ENCODE results near the gene NDRG4.

The NDRG4 gene

DNA sequence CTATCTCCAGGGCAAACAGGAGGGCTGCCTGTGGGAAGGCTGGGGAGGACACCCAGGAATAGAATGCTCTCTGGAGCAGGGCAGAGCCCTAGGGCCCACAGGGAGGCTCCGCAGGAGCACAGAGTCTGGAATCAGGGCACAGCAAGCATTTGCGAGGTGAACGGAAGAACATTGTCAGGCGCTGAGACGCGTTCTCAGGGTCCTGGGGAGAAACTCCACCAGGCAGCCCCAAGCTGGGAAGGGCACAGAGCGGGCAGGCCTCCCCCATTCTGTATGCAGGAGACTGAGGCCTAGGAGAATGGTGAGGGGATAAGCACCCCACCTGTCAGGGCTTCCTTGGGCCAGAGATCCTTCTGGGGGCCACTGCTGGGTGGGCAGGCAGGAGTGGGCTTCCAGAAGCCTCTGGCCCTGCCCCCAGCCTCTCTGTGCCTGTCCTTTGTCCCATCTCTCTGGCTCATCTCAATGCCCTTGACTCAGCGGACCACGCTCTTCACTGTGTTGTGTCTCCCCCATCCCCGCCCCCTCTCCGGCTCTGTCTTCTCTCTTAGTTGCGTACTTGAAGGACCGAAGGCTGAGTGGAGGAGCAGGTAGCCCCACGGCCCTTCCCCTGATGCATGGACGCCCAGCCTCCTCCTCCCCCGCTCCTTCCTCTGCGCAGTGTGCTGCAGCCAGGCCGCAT is 10.3 kb downstream of the NDRG4 start:
- DNase-seq: no peak

DNA sequence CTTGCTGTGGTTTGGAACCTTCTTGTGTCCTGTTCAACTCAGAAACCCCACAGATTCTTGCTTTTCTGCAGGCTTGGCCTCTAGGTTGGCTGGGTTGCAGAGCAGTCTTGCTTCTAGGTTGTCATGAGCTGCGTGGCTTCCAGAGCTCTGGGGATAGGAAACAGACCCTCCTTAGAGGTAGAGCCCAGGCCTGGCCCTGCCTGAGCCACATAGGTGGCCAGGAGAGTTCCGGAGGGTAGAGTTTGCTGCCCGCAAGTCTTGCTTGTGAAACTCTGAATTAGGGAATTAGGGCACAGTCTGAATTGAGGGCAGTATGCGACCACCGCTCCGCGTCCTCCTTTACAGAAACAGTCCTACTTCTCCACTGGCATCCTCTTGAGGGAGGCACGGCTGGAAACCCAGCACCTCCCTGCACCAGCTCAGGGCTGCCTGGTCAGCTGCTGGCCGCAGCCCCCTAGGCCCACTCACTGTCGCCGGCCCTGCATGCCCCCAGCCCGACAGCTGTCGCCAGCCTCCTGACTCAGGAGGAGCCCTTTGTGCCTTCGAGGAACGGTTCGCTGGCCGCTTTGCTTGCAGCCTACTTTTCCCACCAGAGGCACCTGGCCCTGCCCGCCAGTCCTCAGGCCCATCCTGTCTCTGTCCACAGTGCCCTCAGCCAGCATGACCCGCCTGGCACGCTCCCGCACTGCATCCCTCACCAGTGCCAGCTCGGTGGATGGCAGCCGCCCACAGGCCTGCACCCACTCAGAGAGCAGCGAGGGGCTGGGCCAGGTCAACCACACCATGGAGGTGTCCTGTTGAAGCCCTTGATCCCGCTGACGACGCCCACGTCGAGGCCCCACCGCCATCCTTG is 11.1 kb downstream of the NDRG4 start:
- no peak for DNase-seq

DNA sequence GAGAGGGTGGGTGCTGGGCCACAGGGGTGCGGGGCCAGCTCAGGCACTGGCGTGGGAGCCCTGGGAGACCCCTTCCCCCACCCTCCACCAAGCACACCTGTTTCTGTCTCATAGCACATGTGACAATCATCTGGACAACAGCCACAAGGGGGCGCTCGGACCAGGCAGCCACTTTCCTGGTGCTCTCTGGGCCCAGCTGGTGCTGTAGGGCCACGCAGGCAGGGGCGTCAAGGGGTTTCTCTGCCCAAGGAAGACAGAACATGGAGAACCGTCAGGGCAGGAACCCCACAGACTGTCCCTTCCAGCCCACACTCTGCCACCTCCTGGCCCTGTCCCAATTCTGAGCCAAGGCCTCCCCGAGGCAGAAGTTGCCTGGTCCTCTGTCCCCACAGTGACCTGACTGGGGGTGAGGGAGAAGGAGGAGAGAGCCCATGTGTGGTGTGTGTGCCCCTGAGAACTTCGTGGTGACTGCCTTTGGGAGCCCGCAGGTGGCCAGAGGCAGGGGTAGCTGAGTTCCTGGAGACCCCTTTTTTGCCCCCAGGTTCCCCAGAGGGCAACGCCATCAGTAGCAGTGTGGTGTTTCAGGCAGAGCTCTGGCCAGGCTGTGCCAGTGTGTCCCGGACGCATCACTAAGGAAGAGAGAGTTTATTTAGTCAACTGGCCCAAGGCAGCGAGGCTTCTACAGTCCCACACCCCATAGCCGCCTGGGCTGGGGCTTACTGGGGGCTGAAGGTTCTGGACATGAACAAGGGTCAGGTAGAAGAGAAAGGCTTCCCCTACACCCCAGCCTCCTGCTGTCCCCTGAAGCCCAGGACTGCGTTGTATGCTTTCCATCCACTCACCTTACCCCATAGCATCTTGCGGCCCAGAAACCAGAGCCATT is 12.2 kb downstream of the NDRG4 start:
- peak; percentile 38 for DNase-seq

DNA sequence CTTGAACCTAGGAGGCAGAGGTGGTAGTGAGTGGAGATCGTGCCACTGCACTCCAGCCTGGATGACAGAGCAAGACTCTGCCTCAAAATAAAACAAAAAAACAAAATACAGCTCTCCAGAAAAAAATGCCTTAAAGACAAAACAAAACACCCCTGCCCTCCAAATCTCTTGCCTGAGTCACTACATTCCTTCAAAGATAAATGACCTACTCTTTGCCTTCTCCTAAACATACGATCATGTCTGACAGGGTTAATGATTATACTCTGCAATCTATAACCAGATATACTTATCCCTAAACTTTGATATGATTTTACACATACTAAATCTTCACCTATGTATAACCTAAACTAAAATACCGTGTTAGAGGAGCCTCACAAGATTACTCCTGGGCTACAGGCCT is 13.9 kb downstream of the NDRG4 start:
- no peak for DNase-seq

DNA sequence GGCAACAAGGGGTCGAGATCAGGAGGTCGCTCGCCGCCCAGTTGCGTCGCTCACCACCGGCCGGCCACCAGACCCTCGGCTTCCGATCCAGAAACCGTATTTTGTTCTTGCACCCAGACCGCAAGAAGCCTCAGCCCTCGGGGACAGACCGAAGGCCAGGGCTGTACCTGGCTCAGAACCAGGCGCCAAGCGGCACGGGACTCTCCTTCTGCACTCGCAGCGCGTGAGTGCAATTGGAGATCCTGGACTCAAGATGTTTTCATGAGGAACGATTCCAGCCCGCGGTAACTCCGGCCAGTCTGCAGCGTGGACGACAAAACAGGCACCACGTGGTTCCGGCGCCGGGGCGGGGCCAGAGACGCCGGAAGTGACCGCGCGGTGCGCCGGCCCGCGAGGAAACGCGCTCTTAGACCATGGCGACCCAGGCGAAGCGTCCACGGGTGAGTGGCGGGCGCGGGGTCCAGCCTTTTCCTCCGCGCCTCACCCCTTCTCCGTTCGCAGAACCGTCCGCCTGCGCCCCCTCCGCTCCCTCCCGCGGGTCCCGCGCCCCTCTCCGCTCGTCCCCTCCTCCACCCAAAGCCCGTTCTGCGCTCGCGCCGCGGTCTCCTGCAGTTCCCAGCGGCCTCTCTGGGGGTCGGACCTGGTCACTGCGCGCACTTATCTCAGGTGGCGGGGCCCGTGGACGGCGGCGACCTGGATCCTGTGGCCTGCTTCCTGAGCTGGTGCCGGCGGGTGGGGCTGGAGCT is 15.4 kb downstream of the NDRG4 start, which contains the start of gene SETD6:
Gene SETD6, plus strand, starts transcription at position 393 of the 746 bp plus-strand sequence. Its CDS starts 21 bp downstream, at position 414.
- DNase-seq: peak; percentile 56

DNA sequence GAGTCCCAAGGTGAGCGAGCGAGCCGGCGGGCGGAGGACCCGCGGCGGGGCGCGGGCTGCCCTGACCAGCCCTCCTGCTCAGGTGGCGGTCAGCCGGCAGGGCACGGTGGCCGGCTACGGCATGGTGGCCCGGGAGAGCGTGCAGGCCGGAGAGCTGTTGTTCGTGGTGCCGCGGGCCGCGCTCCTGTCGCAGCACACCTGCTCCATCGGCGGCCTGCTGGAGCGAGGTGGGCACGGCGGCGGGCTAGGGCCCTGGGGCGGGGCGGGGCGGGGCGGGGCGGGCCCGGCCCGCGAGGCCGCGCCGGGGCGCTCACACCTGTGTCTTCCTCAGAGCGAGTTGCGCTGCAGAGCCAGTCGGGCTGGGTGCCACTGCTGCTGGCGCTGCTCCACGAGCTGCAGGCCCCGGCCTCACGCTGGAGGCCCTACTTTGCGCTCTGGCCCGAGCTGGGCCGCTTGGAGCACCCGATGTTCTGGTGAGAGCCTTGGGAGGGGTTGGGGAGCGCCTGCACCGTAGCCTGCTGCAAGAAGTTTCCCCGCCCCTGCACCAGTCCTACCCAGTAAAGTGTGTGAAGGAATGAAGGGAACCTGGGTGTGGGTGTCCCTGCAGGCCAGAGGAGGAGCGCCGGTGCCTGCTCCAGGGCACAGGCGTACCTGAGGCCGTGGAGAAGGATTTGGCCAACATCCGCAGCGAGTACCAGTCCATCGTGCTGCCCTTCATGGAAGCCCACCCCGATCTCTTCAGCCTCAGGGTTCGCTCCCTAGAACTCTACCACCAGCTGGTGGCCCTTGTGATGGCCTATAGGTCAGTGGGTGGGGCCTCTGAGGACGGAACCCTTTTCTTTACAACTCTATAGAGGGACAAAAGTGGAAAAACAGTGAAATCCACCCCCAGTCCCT is 16.2 kb downstream of the NDRG4 start:
- peak; percentile 37 for DNase-seq

DNA sequence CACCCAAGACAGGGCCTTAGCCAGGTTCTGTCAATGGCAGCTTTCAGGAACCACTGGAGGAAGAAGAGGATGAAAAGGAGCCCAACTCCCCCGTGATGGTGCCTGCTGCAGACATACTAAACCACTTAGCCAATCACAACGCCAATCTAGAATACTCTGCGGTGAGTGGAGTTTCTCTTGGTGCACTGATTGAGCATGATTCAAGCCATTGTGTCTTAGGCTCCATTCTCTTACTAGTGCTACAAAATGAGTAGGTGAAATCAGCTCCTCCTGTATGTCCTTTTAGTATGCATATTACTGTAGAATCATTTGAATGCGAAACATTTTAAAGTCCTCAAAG is 16.8 kb downstream of the NDRG4 start:
- no peak for DNase-seq

DNA sequence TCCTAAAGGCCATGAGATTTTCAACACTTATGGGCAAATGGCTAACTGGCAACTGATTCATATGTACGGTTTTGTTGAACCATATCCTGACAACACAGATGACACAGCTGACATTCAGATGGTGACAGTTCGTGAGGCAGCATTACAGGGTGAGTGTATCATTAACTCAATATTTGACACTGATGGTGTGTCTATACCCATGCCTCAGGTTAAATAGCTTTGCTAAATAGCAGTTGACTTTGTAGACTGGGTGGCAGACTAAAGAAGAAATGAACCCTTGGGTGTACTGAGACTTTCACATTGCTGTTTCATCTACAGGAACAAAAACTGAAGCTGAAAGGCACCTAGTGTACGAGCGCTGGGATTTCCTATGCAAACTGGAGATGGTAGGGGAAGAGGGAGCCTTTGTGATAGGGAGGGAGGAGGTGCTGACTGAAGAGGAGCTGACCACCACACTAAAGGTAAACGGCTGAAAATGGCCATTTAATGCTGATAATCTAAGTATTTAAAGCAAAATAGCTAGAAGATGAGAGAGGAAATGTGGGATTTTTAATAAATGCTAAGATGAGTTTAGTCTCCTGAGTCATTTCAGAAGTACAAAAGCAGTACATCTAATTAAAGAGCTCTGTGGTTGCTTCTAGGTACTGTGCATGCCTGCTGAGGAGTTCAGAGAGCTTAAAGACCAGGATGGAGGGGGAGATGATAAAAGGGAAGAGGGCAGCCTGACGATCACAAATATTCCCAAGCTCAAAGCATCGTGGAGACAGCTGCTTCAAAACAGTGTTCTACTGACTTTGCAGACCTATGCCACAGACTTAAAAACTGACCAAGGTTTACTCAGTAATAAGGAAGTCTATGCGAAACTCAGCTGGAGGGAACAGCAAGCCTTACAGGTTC is 18.4 kb downstream of the NDRG4 start:
- no peak for DNase-seq

DNA sequence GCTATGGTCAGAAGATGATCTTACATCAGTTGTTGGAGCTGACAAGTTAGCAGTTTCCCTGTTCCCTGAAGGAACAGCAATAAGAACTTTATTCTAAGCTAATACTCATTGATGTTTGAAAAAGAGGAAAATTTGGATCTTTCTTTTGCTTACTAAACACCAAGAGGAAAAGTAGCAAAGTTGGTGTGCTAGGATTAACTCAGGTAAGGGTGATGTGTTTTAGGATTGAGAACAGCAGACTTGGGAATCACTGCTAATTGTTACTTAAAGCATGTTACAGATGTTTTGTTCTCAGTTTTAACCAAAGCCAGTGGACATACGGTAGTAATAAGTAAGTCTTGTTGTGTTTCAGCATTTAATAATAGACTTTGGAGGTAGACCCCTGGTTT is 19.0 kb downstream of the NDRG4 start:
- DNase-seq: no peak

DNA sequence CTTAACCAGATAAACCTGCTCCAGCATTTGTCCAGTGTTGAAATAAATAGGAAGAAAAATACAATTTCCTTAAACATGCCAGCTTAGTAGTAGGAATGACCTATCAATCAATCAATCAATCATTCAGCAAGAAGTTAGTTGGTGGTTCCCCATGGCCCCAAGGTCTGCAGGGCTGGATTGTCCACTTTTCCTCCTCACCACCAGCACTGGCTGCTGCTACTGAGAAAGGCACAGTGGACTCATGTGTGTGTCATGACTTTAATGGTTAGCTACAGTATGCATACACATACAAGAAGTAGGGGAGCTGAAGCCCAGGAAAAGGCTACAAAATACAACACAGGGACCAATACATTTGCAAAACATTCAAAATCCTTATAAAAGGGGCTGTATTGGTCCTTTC is 19.8 kb downstream of the NDRG4 start:
- no peak for DNase-seq

DNA sequence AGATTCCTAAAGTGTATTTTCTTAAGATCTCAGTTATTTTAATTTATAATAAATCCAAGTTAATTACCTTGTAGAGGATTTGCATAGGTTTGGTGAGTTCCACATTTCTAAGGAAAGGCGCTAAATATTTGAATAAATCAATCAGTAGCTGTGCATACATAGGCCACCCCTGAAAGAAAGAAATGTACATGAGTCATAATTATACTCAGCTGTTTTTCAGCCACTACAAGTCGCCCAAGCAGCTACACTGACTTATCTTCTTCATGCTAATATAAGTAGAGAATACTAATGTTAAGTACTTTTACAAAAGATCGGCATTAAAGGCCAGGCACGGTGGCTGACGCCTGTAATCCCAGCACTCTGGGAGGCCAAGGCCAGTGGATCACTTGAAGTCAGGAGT is 30.2 kb downstream of the NDRG4 start:
- DNase-seq: no peak

DNA sequence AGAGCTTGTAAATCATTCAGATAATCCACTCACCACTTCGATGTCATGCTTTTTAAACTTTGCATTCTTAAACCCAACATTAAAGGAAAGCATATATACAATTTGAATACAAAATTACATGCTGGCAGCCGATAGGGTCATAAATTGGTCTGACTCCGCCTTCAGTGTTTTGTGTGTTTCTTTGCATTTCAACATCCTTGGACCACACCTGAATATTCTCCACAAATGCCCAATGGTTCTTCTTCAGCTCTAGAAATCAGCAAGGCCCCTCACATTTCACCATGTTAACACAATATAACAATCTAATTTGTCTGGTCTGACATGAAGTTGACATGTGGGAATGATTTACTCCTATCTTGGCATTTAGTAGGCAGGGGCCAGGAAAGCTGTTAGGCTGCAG is 32.5 kb downstream of the NDRG4 start:
- no peak for DNase-seq

DNA sequence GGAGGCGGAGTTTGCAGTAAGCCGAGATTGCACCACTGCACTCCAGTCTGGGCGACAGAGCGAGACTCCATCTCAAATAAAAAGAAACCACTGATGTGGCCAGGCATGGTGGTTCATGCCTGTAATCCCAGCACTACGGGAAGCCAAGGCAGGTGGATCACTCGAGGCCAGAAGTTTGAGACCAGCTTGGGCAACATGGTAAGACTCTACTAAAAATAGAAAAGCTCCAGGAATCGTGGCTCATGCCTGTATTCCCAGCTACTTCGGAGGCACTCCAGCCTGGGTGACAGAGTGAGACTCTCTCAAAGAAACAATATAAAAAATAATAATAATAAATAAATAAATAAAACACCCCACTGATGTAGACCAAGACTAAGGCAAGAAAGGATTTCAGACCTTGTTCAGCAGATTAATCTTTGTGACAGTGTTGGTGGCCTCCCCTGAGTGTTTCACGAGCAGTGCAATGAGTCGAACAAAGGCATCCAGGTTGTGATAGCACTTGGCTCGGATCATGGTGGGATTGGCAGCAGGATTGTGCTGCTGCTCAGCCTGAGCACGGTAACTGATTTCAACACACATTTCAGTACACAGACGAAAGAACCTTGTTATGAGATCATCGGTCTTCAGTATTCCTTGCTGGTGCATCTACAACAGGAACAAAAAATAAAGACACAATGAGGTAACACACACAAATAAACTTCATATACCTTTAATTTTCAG is 34.0 kb downstream of the NDRG4 start:
- no peak for DNase-seq

DNA sequence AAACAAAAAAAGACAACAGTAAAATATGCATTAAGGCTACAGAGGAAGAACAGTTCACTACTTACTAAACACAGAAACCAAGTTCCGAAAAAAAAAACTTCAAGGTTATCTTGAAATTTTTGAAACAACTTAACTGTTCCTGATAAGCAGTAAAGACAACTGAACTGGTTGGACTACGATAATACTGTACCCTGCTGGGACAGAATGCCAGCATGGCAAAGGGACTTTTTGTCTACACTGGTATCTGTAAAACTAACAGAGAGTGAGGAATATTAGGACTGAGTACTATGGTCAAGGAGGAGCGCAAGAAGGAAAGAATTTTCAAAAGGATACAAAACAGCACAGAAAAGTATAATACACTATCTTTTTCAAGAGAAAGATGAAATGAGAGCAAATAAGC is 35.2 kb downstream of the NDRG4 start:
- no peak for DNase-seq

DNA sequence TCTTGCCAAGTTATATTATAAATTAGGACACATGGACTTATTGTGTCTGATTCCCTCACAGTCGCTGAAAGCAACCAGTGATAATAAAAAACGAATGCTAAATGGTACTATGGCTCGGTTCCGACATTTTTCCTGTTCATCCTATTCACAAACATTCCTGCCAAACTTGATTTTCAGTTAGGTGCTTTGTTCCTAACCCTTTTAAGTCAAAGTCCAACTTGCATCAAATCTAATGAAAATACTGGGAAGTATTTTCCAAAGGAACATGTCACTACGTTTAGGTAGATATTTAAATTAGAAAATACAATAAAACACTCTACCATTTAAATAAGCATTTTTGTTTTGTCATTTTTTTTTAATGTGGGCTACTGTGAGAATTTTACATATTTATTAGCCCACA is 36.3 kb downstream of the NDRG4 start:
- DNase-seq: no peak

DNA sequence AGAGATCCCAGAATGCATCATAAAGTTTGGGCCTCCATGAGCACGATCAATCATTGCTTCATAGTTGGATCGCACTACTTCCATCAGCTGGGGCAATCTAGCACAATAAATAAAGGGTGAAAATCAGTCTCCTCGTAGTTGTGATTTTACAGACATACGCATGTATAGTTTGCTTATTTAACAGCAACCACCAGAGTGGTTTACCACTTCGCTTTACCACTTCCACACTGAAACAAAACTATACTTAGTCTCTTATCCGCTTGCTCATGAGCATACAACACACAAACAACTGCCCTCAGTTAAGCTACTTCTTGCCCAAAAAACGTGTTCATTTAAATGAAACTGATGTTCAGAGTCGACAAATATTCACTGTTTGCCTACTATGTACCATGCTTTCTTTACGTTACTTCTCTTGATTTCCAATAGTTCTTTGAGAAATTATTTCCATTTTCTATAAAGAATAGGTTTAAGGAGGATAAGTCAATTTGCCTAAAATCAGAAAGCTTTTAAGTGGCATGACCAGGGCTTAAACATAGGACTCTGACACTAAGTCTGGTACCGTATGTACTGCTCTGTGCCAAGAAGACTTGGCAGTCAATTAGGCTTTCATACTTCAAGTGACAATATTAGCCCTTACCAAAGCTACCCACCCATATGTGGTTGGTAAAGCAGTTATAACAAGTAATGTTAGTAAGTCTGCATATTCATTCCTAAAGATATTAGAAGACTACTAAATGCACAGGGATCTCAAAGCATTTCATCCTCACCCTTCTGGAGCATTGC is 37.4 kb downstream of the NDRG4 start:
- DNase-seq: no peak

DNA sequence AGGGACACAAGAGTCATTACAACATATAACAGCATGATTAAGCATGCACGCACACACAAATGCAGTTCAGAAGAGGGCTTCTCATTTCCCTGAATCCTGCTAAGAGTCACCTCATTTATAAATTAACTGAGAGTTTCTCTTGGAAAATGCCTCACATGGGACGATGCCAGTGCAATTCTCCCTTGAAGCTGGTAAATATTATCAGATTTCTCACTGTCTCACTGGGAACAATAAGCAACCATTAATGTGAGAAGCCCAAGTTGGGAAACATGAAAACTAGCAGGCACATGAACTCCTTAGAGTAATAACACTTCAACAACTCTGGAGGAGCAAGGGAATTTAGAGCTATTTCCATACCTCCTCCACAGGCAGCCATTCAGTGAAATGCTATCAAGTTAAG is 41.8 kb downstream of the NDRG4 start:
- DNase-seq: no peak

DNA sequence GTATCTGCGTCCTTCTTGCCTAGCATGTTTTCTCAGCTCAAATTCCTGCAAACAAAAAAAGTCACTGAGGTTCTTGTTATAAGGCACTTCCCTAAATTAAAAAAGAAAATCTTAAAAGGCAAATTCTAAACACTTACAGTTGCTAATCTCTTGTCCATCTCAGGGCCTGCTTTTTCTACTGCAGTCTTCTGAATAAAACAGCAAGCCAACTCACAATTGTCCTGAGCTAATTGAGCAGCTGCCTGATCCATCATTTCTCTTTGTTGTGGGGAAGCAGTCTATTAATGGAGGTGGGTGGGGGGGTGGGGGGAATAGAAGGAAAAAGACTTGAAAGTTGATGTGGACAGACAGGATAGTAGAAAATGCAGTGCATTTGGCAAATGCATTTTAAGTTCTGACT is 42.3 kb downstream of the NDRG4 start:
- no peak for DNase-seq

DNA sequence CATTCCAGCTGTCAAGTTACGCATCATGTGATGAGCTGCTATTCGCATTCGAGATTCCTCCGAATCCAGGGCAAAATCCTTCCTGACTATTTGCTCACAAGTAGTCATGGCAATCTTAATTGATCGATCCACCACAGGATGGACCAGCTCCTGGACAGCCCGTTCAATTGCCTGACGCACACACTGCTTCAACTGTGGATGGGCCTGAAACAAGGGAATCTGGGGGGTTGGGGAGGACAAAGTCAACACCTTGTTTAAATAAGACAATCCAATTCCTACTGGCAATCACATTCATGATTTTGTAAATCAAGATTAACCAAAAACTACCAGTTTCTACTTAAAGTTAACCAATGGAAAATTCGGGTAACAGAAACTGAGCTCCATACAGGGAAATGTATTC is 43.7 kb downstream of the NDRG4 start:
- DNase-seq: no peak

All from NCI-H1436 (cell line).